OCI-LY1 (cell line): ENCODE results near the gene POLR3A.

Experiments used
- H2AFZ ChIP-seq: fragments of 200-600 bp; sonication (generic), shearing (Covaris generic); 2 replicates; pipeline ENCODE4 v1.6.0; 2014; ENCODE audit warnings: antibody characterized with exemption, mild to moderate bottlenecking, low read length
- H3F3A ChIP-seq: fragments of 200-600 bp; sonication (generic), shearing (Covaris generic); 2 replicates; pipeline ENCODE4 v1.6.0; 2014; ENCODE audit warnings: mild to moderate bottlenecking, antibody characterized with exemption, low read length, moderate library complexity; ENCODE audit not compliant: insufficient read depth
- H3K27ac ChIP-seq: fragments of 200-600 bp; sonication (generic); 2 replicates; pipeline ENCODE4 v1.5.1; 2014; ENCODE audit warnings: low read length, mixed run types, mild to moderate bottlenecking, low read depth; ENCODE audit not compliant: poor library complexity, severe bottlenecking
- H3K27me3 ChIP-seq: fragments of 200-600 bp; sonication (generic); 2 replicates; pipeline ENCODE4 v1.6.0; 2014; ENCODE audit warnings: antibody characterized with exemption, mild to moderate bottlenecking, low read length, moderate library complexity; ENCODE audit not compliant: insufficient read depth
- H3K36me3 ChIP-seq: fragments of 200-600 bp; sonication (generic); 2 replicates; pipeline ENCODE4 v1.6.1; 2014; ENCODE audit warnings: mild to moderate bottlenecking, antibody characterized with exemption, low read length, moderate library complexity, mixed read lengths; ENCODE audit not compliant: insufficient read depth
- H3K4me1 ChIP-seq: fragments of 200-600 bp; sonication (generic); 2 replicates; pipeline ENCODE4 v1.5.1; 2014; ENCODE audit warnings: mild to moderate bottlenecking, low read length, moderate library complexity; ENCODE audit not compliant: insufficient read depth, severe bottlenecking
- H3K4me2 ChIP-seq: fragments of 200-600 bp; sonication (generic), shearing (Covaris generic); 2 replicates; pipeline ENCODE4 v1.6.1; 2014; ENCODE audit warnings: low read length
- H3K4me3 ChIP-seq: fragments of 200-600 bp; sonication (generic); 2 replicates; pipeline ENCODE4 v1.5.1; 2014; ENCODE audit warnings: low read length, low read depth, mild to moderate bottlenecking, mixed read lengths; ENCODE audit not compliant: poor library complexity, severe bottlenecking
- H3K79me2 ChIP-seq: fragments of 200-600 bp; shearing (Covaris generic); 2 replicates; pipeline ENCODE4 v1.6.1; 2016; ENCODE audit warnings: mixed run types, low read length, mixed read lengths; ENCODE audit not compliant: insufficient read depth
- H3K9ac ChIP-seq: fragments of 200-600 bp; sonication (generic), shearing (Covaris generic); 2 replicates; pipeline ENCODE4 v1.6.1; 2014; ENCODE audit warnings: mild to moderate bottlenecking, low read length, mixed read lengths
- H3K9me2 ChIP-seq: fragments of 200-600 bp; sonication (generic), shearing (Covaris generic); 2 replicates; pipeline ENCODE4 v1.6.1; 2014; ENCODE audit warnings: low read depth, mild to moderate bottlenecking, low read length, mixed read lengths
- H3K9me3 ChIP-seq: fragments of 200-600 bp; shearing (Covaris generic); 2 replicates; pipeline ENCODE4 v1.6.1; 2014; ENCODE audit warnings: low read length, mixed read lengths
- H4K20me1 ChIP-seq: fragments of 200-600 bp; sonication (generic), shearing (Covaris generic); 2 replicates; pipeline ENCODE4 v1.6.0; 2016; ENCODE audit warnings: mild to moderate bottlenecking, low read length; ENCODE audit not compliant: insufficient read depth
- EZH2 ChIP-seq: fragments of 200-600 bp; sonication (generic), shearing (Covaris generic); IDR thresholded peaks from 2 replicates; pipeline ENCODE4 v1.8.0; 2017; ENCODE audit warnings: borderline replicate concordance, mixed run types, mild to moderate bottlenecking, antibody characterized with exemption, low read length, moderate library complexity, mixed read lengths
- TF ChIP-seq, protein P1 (sequence below): fragments of 200-600 bp; sonication (generic), shearing (Covaris generic); IDR thresholded peaks from 2 replicates; pipeline ENCODE4 v1.5.1; 2017; ENCODE audit warnings: mild to moderate bottlenecking, antibody characterized with exemption, low read length, moderate library complexity, mixed read lengths

The POLR3A gene

GRCh38 chr10:77970869-77971803 lies 58.2 kb downstream of the POLR3A start:
- no peak overlapping the region for H3K4me2 ChIP-seq
- no peaks in the 10 kb centered on the region for H3K9me3 ChIP-seq
- TF ChIP-seq, protein P1, sequence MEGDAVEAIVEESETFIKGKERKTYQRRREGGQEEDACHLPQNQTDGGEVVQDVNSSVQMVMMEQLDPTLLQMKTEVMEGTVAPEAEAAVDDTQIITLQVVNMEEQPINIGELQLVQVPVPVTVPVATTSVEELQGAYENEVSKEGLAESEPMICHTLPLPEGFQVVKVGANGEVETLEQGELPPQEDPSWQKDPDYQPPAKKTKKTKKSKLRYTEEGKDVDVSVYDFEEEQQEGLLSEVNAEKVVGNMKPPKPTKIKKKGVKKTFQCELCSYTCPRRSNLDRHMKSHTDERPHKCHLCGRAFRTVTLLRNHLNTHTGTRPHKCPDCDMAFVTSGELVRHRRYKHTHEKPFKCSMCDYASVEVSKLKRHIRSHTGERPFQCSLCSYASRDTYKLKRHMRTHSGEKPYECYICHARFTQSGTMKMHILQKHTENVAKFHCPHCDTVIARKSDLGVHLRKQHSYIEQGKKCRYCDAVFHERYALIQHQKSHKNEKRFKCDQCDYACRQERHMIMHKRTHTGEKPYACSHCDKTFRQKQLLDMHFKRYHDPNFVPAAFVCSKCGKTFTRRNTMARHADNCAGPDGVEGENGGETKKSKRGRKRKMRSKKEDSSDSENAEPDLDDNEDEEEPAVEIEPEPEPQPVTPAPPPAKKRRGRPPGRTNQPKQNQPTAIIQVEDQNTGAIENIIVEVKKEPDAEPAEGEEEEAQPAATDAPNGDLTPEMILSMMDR, result no peak
- TF ChIP-seq EZH2, result no peak
- H3F3A ChIP-seq, result no peaks in the 10 kb centered on the region
- H4K20me1 ChIP-seq, result no peaks in the 10 kb centered on the region
- no peak overlapping the region for H3K4me3 ChIP-seq
- peaks cover 5% of the 10 kb centered on the region; the same call in 1 of the 2 replicates for H3K36me3 ChIP-seq
- H3K4me1 ChIP-seq, result peaks cover 7% of the 10 kb centered on the region
- H2AFZ ChIP-seq, result no peak overlapping the region
- no peaks in the 10 kb centered on the region for H3K9me2 ChIP-seq
- no peak overlapping the region for H3K9ac ChIP-seq
- H3K79me2 ChIP-seq, result no peaks in the 10 kb centered on the region
- H3K27me3 ChIP-seq, result no peaks in the 10 kb centered on the region
- no peak overlapping the region for H3K27ac ChIP-seq

DNA sequence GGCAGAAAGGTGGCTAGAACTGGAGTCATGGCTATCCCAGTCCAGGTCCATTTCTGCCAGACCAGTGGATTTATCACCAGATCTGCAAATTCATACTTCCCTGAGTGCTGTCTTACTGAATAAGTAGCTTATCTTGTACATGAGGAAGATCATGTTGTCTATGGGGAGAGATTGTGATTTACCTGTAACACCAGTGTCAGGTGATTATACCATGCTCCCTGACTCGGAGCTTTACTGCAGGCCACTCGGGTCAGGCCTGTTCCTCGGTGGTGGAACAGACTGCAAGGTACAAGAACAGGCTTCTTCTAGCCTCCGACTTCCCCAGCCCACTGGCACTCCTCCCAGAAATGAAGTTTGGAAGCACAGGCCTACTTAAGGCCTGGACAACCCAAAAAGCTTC lies 60.2 kb downstream of the POLR3A start:
- Histone ChIP-seq H3F3A (no peaks in the 10 kb centered on the region), H3K4me3 (no peak overlapping the region), H3K4me1 (peaks cover 7% of the 10 kb centered on the region), H3K27ac (no peak overlapping the region), H3K9me2 (no peaks in the 10 kb centered on the region), H3K9me3 (no peaks in the 10 kb centered on the region), H3K9ac (no peak overlapping the region), H4K20me1 (no peaks in the 10 kb centered on the region), H3K27me3 (no peaks in the 10 kb centered on the region; the same call in 1 of the 2 replicates), H3K36me3 (no peaks in the 10 kb centered on the region), H3K79me2 (no peaks in the 10 kb centered on the region), H3K4me2 (no peak overlapping the region), H2AFZ (no peak overlapping the region)
- no peak for TF ChIP-seq EZH2
- TF ChIP-seq, protein P1, result no peak

DNA sequence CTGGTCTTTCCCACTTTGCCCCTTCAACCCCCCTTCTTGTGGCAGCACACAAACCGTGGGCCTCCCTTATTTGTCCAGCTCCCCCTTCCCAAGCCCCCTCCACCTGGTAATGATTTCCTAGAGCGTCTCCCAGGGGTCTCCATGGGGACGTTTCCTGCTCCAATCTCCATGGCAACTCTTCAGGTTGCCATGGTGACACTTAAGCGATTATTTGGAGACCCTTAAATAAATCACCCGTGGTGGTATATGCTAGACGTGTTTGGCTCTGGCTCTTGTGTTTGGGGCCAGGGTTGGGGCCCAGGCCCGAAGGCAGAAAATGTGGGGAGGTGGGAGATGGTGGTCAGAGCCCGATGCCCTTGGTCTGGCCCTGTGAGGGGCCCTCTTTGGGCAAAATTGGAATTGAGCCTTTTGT lies 61.7 kb downstream of the POLR3A start:
- Histone ChIP-seq H3K4me1 (peaks cover 7% of the 10 kb centered on the region), H2AFZ (no peak overlapping the region), H3K79me2 (no peaks in the 10 kb centered on the region), H3K4me3 (no peak overlapping the region), H3K9me2 (no peaks in the 10 kb centered on the region), H3K27me3 (no peaks in the 10 kb centered on the region; the same call in 1 of the 2 replicates), H3K9me3 (no peaks in the 10 kb centered on the region), H3K36me3 (no peaks in the 10 kb centered on the region), H3F3A (no peaks in the 10 kb centered on the region), H4K20me1 (no peaks in the 10 kb centered on the region), H3K9ac (no peak overlapping the region), H3K27ac (no peak overlapping the region), H3K4me2 (no peak overlapping the region)
- no peak for TF ChIP-seq EZH2
- TF ChIP-seq, protein P1, result no peak
